GM12878 (cell line): Measurements from ENCODE around the gene RIN2. TPM values are rescaled to one million over a fixed set of nuclear protein-coding genes. Genes with fewer than 3 reads are reported as not detected.

Experiments used
- ATAC-seq: fragments of 200-7000 bp; cut with Tn5 transposase; 3 replicates; pipeline ENCODE4 v1.9.1; 2020; ENCODE audit warnings: mild to moderate bottlenecking, moderate library complexity
- BruUV-seq: library from RNA; stranded (reverse); fragments of 400-500 nt; replicated peaks from 2 replicates; lab custom pipeline; 2021; lab: Mats Ljungman, UMichigan
- CTCF ChIA-PET: fragments of 300-600 bp; sonication (Branson Sonifier 250); formaldehyde crosslinking; extraction: SDS; loops from one replicate; lab custom pipeline; 2021; ENCODE audit warnings: inconsistent platforms; lab: Yijun Ruan, JAX
- POLR2A ChIA-PET: fragments of 350-600 bp; formaldehyde crosslinking; extraction: SDS; loops from one replicate; lab custom pipeline; 2021; ENCODE audit warnings: inconsistent platforms; lab: Charles Lee
- RAD21 ChIA-PET: fragments of 300-600 bp; sonication (Branson Sonifier 250); formaldehyde crosslinking; loops from one replicate; lab custom pipeline; 2023; ENCODE audit warnings: antibody characterized with exemption; ENCODE audit not compliant: unreplicated experiment; lab: Charles Lee
- SMC1A ChIA-PET: fragments of 300-600 bp; sonication (Branson Sonifier 250); formaldehyde crosslinking; loops from one replicate; lab custom pipeline; 2023; ENCODE audit not compliant: unreplicated experiment, uncharacterized antibody; lab: Charles Lee
- DNase-seq: peaks from one replicate; pipeline ENCODE4 v3.0.0-alpha.2; 2011; ENCODE audit warnings: low read depth, low spot score
- FAIRE-seq: peaks from 3 replicates; lab custom pipeline; 2011; peaks lifted over from hg19 to GRCh38; lab: Jason Lieb, UNC
- H2AFZ ChIP-seq: 2 replicates; pipeline ENCODE4 v1.6.0; 2011; ENCODE audit warnings: low read depth, low read length, control low read depth; ENCODE audit not compliant: control insufficient read depth
- H3K27ac ChIP-seq: 2 replicates; pipeline ENCODE4 v1.5.1; 2011; ENCODE audit warnings: control low read depth; ENCODE audit not compliant: control insufficient read depth, insufficient read depth
- H3K27me3 ChIP-seq, 2 experiments: replicated peaks in 1 of 2; 2 replicates each; pipeline versions ENCODE4 v1.6.0 to v1.6.1; 2011; ENCODE audit warnings: low read length in 1 of 2; ENCODE audit not compliant: control insufficient read depth in 2 of 2, insufficient read depth in 2 of 2
- H3K36me3 ChIP-seq, 2 experiments: 2 replicates each; pipeline ENCODE4 v1.5.1; 2011; ENCODE audit warnings: low read length in 1 of 2; ENCODE audit not compliant: control insufficient read depth in 2 of 2, insufficient read depth in 2 of 2
- H3K4me1 ChIP-seq: 2 replicates; pipeline ENCODE4 v1.6.1; 2011; ENCODE audit warnings: mild to moderate bottlenecking, low read length, moderate library complexity, mixed read lengths; ENCODE audit not compliant: control insufficient read depth, insufficient read depth
- H3K4me2 ChIP-seq: 2 replicates; pipeline ENCODE4 v1.6.0; 2011; ENCODE audit warnings: control low read depth; ENCODE audit not compliant: control insufficient read depth, insufficient read depth
- H3K4me3 ChIP-seq: fragments of 200-600 bp; sonication (generic); 2 replicates; pipeline ENCODE4 v1.5.1; 2016
- H3K79me2 ChIP-seq: 2 replicates; pipeline ENCODE4 v1.6.0; 2011; ENCODE audit warnings: low read length; ENCODE audit not compliant: control insufficient read depth, insufficient read depth
- H3K9ac ChIP-seq: 2 replicates; pipeline ENCODE4 v1.8.0; 2011; ENCODE audit warnings: low read length, control low read depth, mixed read lengths; ENCODE audit not compliant: control insufficient read depth, insufficient read depth
- H3K9me3 ChIP-seq: replicated peaks from 3 replicates; pipeline ENCODE4 v1.5.1; 2011; ENCODE audit warnings: mild to moderate bottlenecking, low read length; ENCODE audit not compliant: control insufficient read depth, insufficient read depth
- H4K20me1 ChIP-seq: 2 replicates; pipeline ENCODE4 v1.6.0; 2011; ENCODE audit not compliant: control insufficient read depth, insufficient read depth
- E2F4 ChIP-seq: IDR thresholded peaks from 2 replicates; pipeline ENCODE4 v1.6.1; 2012; ENCODE audit warnings: low read depth, low read length, improper control_type of control experiment
- JUND ChIP-seq: IDR thresholded peaks from 2 replicates; pipeline ENCODE4 v1.6.1; 2012; ENCODE audit warnings: low read depth, mild to moderate bottlenecking, low read length, improper control_type of control experiment, moderate library complexity
- MYC ChIP-seq: IDR thresholded peaks from 2 replicates; pipeline ENCODE4 v1.6.1; 2011; ENCODE audit warnings: mild to moderate bottlenecking, low read length, moderate library complexity, inconsistent platforms; ENCODE audit not compliant: insufficient read depth, insufficient replicate concordance, insufficient read length, severe bottlenecking
- NR2C1 ChIP-seq: fragments of 450-650 bp; IDR thresholded peaks from 2 replicates; pipeline ENCODE4 v1.6.1; 2017; ENCODE audit warnings: antibody characterized with exemption, mild to moderate bottlenecking, moderate library complexity
- POLR2AphosphoS2 ChIP-seq: IDR thresholded peaks from 2 replicates; pipeline ENCODE4 v1.6.1; 2011; ENCODE audit warnings: low read depth, mild to moderate bottlenecking, low read length, improper control_type of control experiment, moderate library complexity
- PRDM15 ChIP-seq: fragments of 450-650 bp; formaldehyde crosslinking; IDR thresholded peaks from 2 replicates; pipeline ENCODE4 v1.4.0; 2020; ENCODE audit warnings: mild to moderate bottlenecking, moderate library complexity
- RELB ChIP-seq: fragments of 450-650 bp; IDR thresholded peaks from 2 replicates; pipeline ENCODE4 v1.6.1; 2017; ENCODE audit warnings: low read depth, mild to moderate bottlenecking, moderate library complexity
- SIX5 ChIP-seq: IDR thresholded peaks from 2 replicates; pipeline ENCODE4 v1.6.1; 2011; ENCODE audit warnings: mild to moderate bottlenecking, low read depth, low read length, moderate library complexity; ENCODE audit not compliant: severe bottlenecking
- SKIL ChIP-seq: fragments of 450-650 bp; IDR thresholded peaks from 2 replicates; pipeline ENCODE4 v1.6.1; 2017; ENCODE audit warnings: mild to moderate bottlenecking, low read depth, inconsistent platforms; ENCODE audit not compliant: poor library complexity, severe bottlenecking
- SMAD5 ChIP-seq: IDR thresholded peaks from 2 replicates; pipeline ENCODE4 v1.6.1; 2016; ENCODE audit warnings: antibody characterized with exemption, low read depth
- TAF1 ChIP-seq: IDR thresholded peaks from 2 replicates; pipeline ENCODE4 v1.6.1; 2011; ENCODE audit warnings: mild to moderate bottlenecking, low read depth, low read length, borderline replicate concordance
- YBX1 ChIP-seq: fragments of 450-650 bp; IDR thresholded peaks from 2 replicates; pipeline ENCODE4 v1.6.1; 2016; ENCODE audit warnings: antibody characterized with exemption
- in situ Hi-C: fragments of 300-500 bp; cut with MboI; formaldehyde crosslinking; loops from 9 replicates; pipeline ENCODE4 v1.14.3; 2018; ENCODE audit warnings: mixed read lengths
- intact Hi-C: fragments of 100-400 bp; cut with micrococcal nuclease; formaldehyde crosslinking; loops from one replicate; pipeline ENCODE4 v1.14.2; 2022; ENCODE audit not compliant: unreplicated experiment
- polyA plus RNA-seq, 11 experiments: library from polyadenylated mRNA; depleted of rRNA in 4 of 11; unstranded in 6 of 11; stranded (reverse) in 5 of 11; fragments of >200 nt; fragmentation: Nextera tagmentation in 4 of 11; fragmentation: Illumina TruSeq in 1 of 11; extraction: Ambion mirVana in 4 of 11; extraction: Trizol in 1 of 11; gene quantifications; 1 replicate in 1 of 11; 2 replicates in 10 of 11; pipeline versions ENCODE4 v1.2.1 to v1.2.3, GENCODE V29; 2011 to 2016; ENCODE audit warnings: inconsistent platforms in 2 of 11, missing spikeins in 2 of 11, low read depth in 1 of 11
- total RNA-seq, 4 experiments: library from RNA; depleted of rRNA in 3 of 4; stranded (reverse); fragments of >200 nt in 3 of 4; fragmentation: Illumina TruSeq in 1 of 4; extraction: Trizol in 1 of 4; gene quantifications; 2 replicates each; pipeline versions ENCODE4 v1.2.1 to v1.2.3, GENCODE V29; 2013 to 2021

The RIN2 gene
- total and polyA plus RNA-seq, 10 of the 15 experiments (the other 5 are each of a cell fraction or from before 2014, with no cell fraction given): 0.68 to 8.5 (median 4.5) TPM

GRCh38 chr20:19760371-19760721 is 2.3 kb downstream of the RIN2 start (continued):
- no peak for TF ChIP-seq RELB
- TF ChIP-seq SMAD5: no peak
- no peak for TF ChIP-seq NR2C1
- TF ChIP-seq E2F4: no peak

- in situ Hi-C loops: no loop called here
- ChIA-PET RAD21 (interaction anchor here (2.8 kb wide), 1 partner anchor 19 kb away, joined by 9 read pairs; no protein-coding TSS in a partner anchor), CTCF (interaction anchor here (1.1 to 1.7 kb wide), 5 partner anchors 13 to 68 kb away, joined by 3 to 6 read pairs (median 3); no protein-coding TSS in a partner anchor), SMC1A (interaction anchor here (0.7 to 1.7 kb wide), 5 partner anchors 8 to 55 kb away, joined by 3 to 8 read pairs (median 4); no protein-coding TSS in a partner anchor), POLR2A (interaction anchor here (1.1 kb wide), 1 partner anchor 24 kb away, joined by 3 read pairs; no protein-coding TSS in a partner anchor)
- H3K27ac ChIP-seq: no peak overlapping the region
- DNase-seq: no peak
- H3K36me3 ChIP-seq: no peaks in the 10 kb centered on the region
- no TSS peak for BruUV-seq
- H2AFZ ChIP-seq: no peak overlapping the region
- H3K4me1 ChIP-seq: no peaks in the 10 kb centered on the region
- no peak for FAIRE-seq
- no peaks in the 10 kb centered on the region for H3K9me3 ChIP-seq
- H4K20me1 ChIP-seq: no peaks in the 10 kb centered on the region
- H3K27me3 ChIP-seq: peaks cover 12 to 15% of the 10 kb centered on the region in 2 experiments
- intact Hi-C loops: no loop called here
- ATAC-seq: no peak
- no peak overlapping the region for H3K4me3 ChIP-seq
- no peak overlapping the region for H3K9ac ChIP-seq
- H3K4me2 ChIP-seq: no peak overlapping the region
- H3K79me2 ChIP-seq: no peaks in the 10 kb centered on the region
- TF ChIP-seq JUND (no peak), POLR2AphosphoS2 (no peak), SKIL (no peak), TAF1 (no peak), MYC (no peak), RELB (no peak), SIX5 (no peak), YBX1 (no peak), PRDM15 (CRISPR knock-in tag) (no peak)
Measured at GRCh38 chr20:19761326-19761725, 3.3 kb downstream of the RIN2 start.
